ENCODE measurements around the gene SLC30A9.

The SLC30A9 gene

DNA sequence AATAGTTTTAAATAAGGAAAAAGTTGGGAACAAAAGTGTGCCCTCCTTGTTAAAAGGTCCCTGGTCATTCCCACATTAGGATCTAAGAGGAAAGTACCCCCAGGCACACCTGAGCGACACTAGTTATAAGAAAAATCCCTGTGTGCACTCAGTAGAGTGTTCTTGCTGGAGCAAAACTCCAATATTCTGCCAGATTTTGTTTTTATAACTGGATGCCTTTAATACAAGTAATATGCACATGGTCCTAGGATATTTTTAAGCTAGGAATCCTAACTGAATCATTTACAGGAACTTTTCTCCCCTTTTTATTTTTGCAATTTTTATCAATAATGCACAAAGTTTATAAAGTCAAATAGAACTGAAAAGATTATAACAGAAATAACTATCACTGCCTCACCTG is 93.5 kb downstream of the SLC30A9 start:
- no peaks in the 10 kb centered on the region for H3K79me2 ChIP-seq (ENCODE audit: insufficient read depth, low read length)
- no peaks in the 10 kb centered on the region for H3K27me3 ChIP-seq (ENCODE audit: low read length)
- H3K27ac ChIP-seq (ENCODE audit: low read depth, low read length) = no peak overlapping the region
- no peaks in the 10 kb centered on the region for H3K9me2 ChIP-seq (replicated peaks; ENCODE audit: insufficient read depth, low read length)
- no peaks in the 10 kb centered on the region for H4K20me1 ChIP-seq (ENCODE audit: low read depth, low read length)
- no peaks in the 10 kb centered on the region for H3K9me3 ChIP-seq (ENCODE audit: insufficient read depth, low read length)
- no peak overlapping the region for H3K9ac ChIP-seq (ENCODE audit: low read length)
- H3K36me3 ChIP-seq (ENCODE audit: low read length) = no peaks in the 10 kb centered on the region; the same call in 1 of the 2 replicates
- H3K4me2 ChIP-seq (ENCODE audit: low read depth, low read length, poor library complexity, severe bottlenecking) = no peak overlapping the region
- no peak overlapping the region for H3K4me3 ChIP-seq (ENCODE audit: insufficient read depth, low read length, poor library complexity, severe bottlenecking)
- no peak overlapping the region for H2AFZ ChIP-seq (ENCODE audit: low read depth, low read length, severe bottlenecking)
- H3F3A ChIP-seq (ENCODE audit: insufficient read depth) = no peaks in the 10 kb centered on the region
- no peak for TF ChIP-seq EZH2phosphoT487 (conservative IDR thresholded peaks at IDR 0.05; ENCODE audit: low read length)
- TF ChIP-seq, protein P1, sequence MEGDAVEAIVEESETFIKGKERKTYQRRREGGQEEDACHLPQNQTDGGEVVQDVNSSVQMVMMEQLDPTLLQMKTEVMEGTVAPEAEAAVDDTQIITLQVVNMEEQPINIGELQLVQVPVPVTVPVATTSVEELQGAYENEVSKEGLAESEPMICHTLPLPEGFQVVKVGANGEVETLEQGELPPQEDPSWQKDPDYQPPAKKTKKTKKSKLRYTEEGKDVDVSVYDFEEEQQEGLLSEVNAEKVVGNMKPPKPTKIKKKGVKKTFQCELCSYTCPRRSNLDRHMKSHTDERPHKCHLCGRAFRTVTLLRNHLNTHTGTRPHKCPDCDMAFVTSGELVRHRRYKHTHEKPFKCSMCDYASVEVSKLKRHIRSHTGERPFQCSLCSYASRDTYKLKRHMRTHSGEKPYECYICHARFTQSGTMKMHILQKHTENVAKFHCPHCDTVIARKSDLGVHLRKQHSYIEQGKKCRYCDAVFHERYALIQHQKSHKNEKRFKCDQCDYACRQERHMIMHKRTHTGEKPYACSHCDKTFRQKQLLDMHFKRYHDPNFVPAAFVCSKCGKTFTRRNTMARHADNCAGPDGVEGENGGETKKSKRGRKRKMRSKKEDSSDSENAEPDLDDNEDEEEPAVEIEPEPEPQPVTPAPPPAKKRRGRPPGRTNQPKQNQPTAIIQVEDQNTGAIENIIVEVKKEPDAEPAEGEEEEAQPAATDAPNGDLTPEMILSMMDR (IDR thresholded peaks at IDR 0.05; ENCODE audit: insufficient read depth, low read length, poor library complexity, severe bottlenecking) = no peak

DNA sequence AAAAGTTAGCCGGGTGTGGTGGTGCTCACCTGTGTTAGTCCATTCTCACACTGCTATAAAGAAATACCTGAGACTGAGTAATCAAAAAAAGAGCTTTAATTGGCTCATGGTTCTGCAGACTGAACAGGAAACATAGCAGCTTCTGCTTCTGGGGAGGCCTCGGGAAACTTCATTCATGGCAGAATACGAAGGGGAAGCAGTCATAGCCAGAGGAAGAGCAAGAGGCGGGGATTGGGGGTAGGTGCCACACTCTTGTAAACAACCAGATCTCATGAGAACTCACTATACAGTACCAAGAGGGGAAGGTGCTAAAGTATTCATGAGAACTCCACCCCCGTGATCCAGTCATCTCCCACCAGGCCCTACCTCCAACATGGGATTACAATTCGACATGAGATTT is 98.1 kb downstream of the SLC30A9 start:
- H3K27me3 ChIP-seq (ENCODE audit: low read length) = no peaks in the 10 kb centered on the region
- H3K27ac ChIP-seq (ENCODE audit: low read depth, low read length) = no peak overlapping the region
- no peak overlapping the region for H3K4me3 ChIP-seq (ENCODE audit: insufficient read depth, low read length, poor library complexity, severe bottlenecking)
- H3K9me3 ChIP-seq (ENCODE audit: insufficient read depth, low read length) = no peaks in the 10 kb centered on the region
- no peak overlapping the region for H3K4me2 ChIP-seq (ENCODE audit: low read depth, low read length, poor library complexity, severe bottlenecking)
- no peaks in the 10 kb centered on the region for H3K36me3 ChIP-seq (ENCODE audit: low read length)
- H2AFZ ChIP-seq (ENCODE audit: low read depth, low read length, severe bottlenecking) = no peak overlapping the region
- H3K9ac ChIP-seq (ENCODE audit: low read length) = no peak overlapping the region
- TF ChIP-seq, protein P1 (IDR thresholded peaks at IDR 0.05; ENCODE audit: insufficient read depth, low read length, poor library complexity, severe bottlenecking) = no peak
- no peak for TF ChIP-seq EZH2phosphoT487 (conservative IDR thresholded peaks at IDR 0.05; ENCODE audit: low read length)
- no peaks in the 10 kb centered on the region for H3K9me2 ChIP-seq (replicated peaks; ENCODE audit: insufficient read depth, low read length)
- H3K79me2 ChIP-seq (ENCODE audit: insufficient read depth, low read length) = no peaks in the 10 kb centered on the region
- no peaks in the 10 kb centered on the region for H4K20me1 ChIP-seq (ENCODE audit: low read depth, low read length)
- H3F3A ChIP-seq (ENCODE audit: insufficient read depth) = no peaks in the 10 kb centered on the region

DNA sequence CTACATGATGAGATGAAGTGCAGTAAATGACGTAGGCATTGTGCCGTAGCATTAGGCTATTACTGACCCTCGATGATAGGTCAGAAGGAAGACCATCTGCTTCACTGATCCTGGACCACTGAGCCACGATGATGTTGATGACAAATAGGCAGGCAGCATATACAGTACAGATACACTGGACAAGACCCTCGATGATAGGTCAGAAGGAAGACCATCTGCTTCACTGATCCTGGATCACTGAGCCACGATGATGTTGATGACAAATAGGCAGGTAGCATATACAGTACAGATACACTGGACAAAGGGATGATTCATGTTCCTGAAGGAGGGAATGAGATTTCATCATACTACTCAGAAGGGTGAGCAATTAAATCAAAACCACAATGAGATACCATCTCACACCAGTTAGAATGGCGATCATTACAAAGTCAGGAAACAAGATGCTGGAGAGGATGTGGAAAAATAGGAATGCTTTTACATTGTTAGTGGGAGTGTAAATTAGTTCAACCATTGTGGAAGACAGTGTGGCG is 111.2 kb downstream of the SLC30A9 start:
- no peaks in the 10 kb centered on the region for H3F3A ChIP-seq (ENCODE audit: insufficient read depth)
- H3K9me2 ChIP-seq (replicated peaks; ENCODE audit: insufficient read depth, low read length) = no peaks in the 10 kb centered on the region
- H3K4me3 ChIP-seq (ENCODE audit: insufficient read depth, low read length, poor library complexity, severe bottlenecking) = no peak overlapping the region
- no peak overlapping the region for H3K4me2 ChIP-seq (ENCODE audit: low read depth, low read length, poor library complexity, severe bottlenecking)
- H3K79me2 ChIP-seq (ENCODE audit: insufficient read depth, low read length) = no peaks in the 10 kb centered on the region
- no peak overlapping the region for H3K9ac ChIP-seq (ENCODE audit: low read length)
- H3K27me3 ChIP-seq (ENCODE audit: low read length) = no peaks in the 10 kb centered on the region
- H4K20me1 ChIP-seq (ENCODE audit: low read depth, low read length) = no peaks in the 10 kb centered on the region
- H3K27ac ChIP-seq (ENCODE audit: low read depth, low read length) = no peak overlapping the region
- no peaks in the 10 kb centered on the region for H3K9me3 ChIP-seq (ENCODE audit: insufficient read depth, low read length)
- TF ChIP-seq EZH2phosphoT487 (conservative IDR thresholded peaks at IDR 0.05; ENCODE audit: low read length) = no peak
- no peak overlapping the region for H2AFZ ChIP-seq (ENCODE audit: low read depth, low read length, severe bottlenecking)
- H3K36me3 ChIP-seq (ENCODE audit: low read length) = no peaks in the 10 kb centered on the region; the same call in 1 of the 2 replicates

DNA sequence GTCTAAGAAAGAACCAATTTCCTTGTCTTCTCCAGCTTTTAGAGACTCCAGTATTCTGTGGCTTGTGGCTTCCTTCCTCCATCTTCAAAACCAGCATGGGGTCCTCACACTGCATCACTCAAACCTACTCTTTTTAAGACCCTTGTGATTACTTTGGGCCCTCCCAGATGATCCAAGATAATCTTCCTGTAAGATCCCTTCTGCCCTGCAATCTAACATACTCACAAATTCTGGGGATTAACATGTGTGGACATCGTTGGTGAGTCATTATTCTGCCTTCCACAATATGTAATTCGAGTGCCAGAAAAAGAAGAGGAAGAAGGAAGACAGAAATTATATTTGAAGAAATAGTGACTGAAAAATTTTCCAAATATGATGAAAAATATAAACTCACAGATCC is 114.2 kb downstream of the SLC30A9 start:
- H3F3A ChIP-seq (ENCODE audit: insufficient read depth) = no peaks in the 10 kb centered on the region
- peaks cover 7% of the 10 kb centered on the region for H3K36me3 ChIP-seq (ENCODE audit: low read length)
- no peaks in the 10 kb centered on the region for H3K9me2 ChIP-seq (replicated peaks; ENCODE audit: insufficient read depth, low read length)
- H3K9me3 ChIP-seq (ENCODE audit: insufficient read depth, low read length) = no peaks in the 10 kb centered on the region
- H3K27ac ChIP-seq (ENCODE audit: low read depth, low read length) = no peak overlapping the region
- H3K4me3 ChIP-seq (ENCODE audit: insufficient read depth, low read length, poor library complexity, severe bottlenecking) = no peak overlapping the region
- no peak overlapping the region for H3K4me2 ChIP-seq (ENCODE audit: low read depth, low read length, poor library complexity, severe bottlenecking)
- no peaks in the 10 kb centered on the region for H3K79me2 ChIP-seq (ENCODE audit: insufficient read depth, low read length)
- H3K9ac ChIP-seq (ENCODE audit: low read length) = no peak overlapping the region
- H2AFZ ChIP-seq (ENCODE audit: low read depth, low read length, severe bottlenecking) = no peak overlapping the region
- no peaks in the 10 kb centered on the region for H3K27me3 ChIP-seq (ENCODE audit: low read length)
- TF ChIP-seq, protein P1 (IDR thresholded peaks at IDR 0.05; ENCODE audit: insufficient read depth, low read length, poor library complexity, severe bottlenecking) = no peak
- TF ChIP-seq EZH2phosphoT487 (conservative IDR thresholded peaks at IDR 0.05; ENCODE audit: low read length) = no peak
- no peaks in the 10 kb centered on the region for H4K20me1 ChIP-seq (ENCODE audit: low read depth, low read length)

All from SU-DHL-6 (cell line).